Thyroid gland (tissue), 4 donors: ENCODE measurements around the gene DLGAP1.

Experiments
- CTCF ChIP-seq, 6 experiments: fragments of 200-600 bp in 3 of 6; fragments of 450-650 bp in 3 of 6; sonication (generic) in 3 of 6; IDR thresholded peaks; one replicate each; pipeline ENCODE4 v1.5.1; 2016 to 2019; ENCODE audit warnings: antibody characterized with exemption in 6 of 6, mild to moderate bottlenecking in 2 of 6, inconsistent platforms in 1 of 6, moderate library complexity in 1 of 6
- POLR2A ChIP-seq, 2 donors: fragments of 450-650 bp; IDR thresholded peaks; one replicate each; pipeline ENCODE4 v1.6.1; 2017; ENCODE audit warnings: antibody characterized with exemption in 2 of 2, mild to moderate bottlenecking in 2 of 2, moderate library complexity in 1 of 2

GRCh38 chr18:3605954-3606443, 849.1 kb downstream of the DLGAP1 start:
- TF ChIP-seq CTCF (IDR thresholded peaks at IDR 0.05): no peak
- no peak for TF ChIP-seq POLR2A (IDR thresholded peaks at IDR 0.05)
